MCF 10A (cell line): Measurements from ENCODE around the gene NACC2. TPM values are rescaled to one million over a fixed set of nuclear protein-coding genes. Genes with fewer than 3 reads are reported as not detected.

Experiments used
- BruUV-seq: library from RNA; stranded (reverse); fragments of 400-500 nt; replicated peaks from 2 replicates; lab custom pipeline; 2021; lab: Mats Ljungman, UMichigan
- CTCF ChIA-PET: fragments of 300-600 bp; sonication (Branson Sonifier 250); formaldehyde crosslinking; extraction: SDS; loops from one replicate; lab custom pipeline; 2021; ENCODE audit warnings: antibody characterized with exemption, inconsistent platforms; lab: Yijun Ruan, JAX
- POLR2A ChIA-PET: fragments of 300-600, 350-650 bp; sonication (Branson Sonifier 250); formaldehyde crosslinking; extraction: SDS; loops from one replicate; lab custom pipeline; 2020; ENCODE audit warnings: antibody characterized with exemption, inconsistent platforms; lab: Yijun Ruan, JAX
- DNase-seq: peaks from one replicate; pipeline ENCODE4 v3.0.0-alpha.2; 2018; ENCODE audit not compliant: unreplicated experiment
- H3K27ac Mint-ChIP-seq: one replicate; pipeline ENCODE4 v1.8.0; 2022; ENCODE audit warnings: mild to moderate bottlenecking, low read depth, mixed read lengths; ENCODE audit not compliant: unreplicated experiment
- H3K27me3 Mint-ChIP-seq: one replicate; pipeline ENCODE4 v1.8.0; 2022; ENCODE audit warnings: mixed read lengths; ENCODE audit not compliant: insufficient read depth, unreplicated experiment
- H3K36me3 Mint-ChIP-seq: one replicate; pipeline ENCODE4 v1.8.0; 2022; ENCODE audit warnings: mild to moderate bottlenecking, moderate library complexity, mixed read lengths; ENCODE audit not compliant: insufficient read depth, unreplicated experiment
- H3K4me1 Mint-ChIP-seq: one replicate; pipeline ENCODE4 v1.8.0; 2022; ENCODE audit warnings: mixed read lengths; ENCODE audit not compliant: insufficient read depth, unreplicated experiment
- H3K4me3 Mint-ChIP-seq: one replicate; pipeline ENCODE4 v1.8.0; 2022; ENCODE audit warnings: mild to moderate bottlenecking, moderate library complexity, mixed read lengths; ENCODE audit not compliant: unreplicated experiment
- H3K9me3 Mint-ChIP-seq: one replicate; pipeline ENCODE4 v1.8.0; 2022; ENCODE audit warnings: mixed read lengths; ENCODE audit not compliant: unreplicated experiment
- intact Hi-C: fragments of 100-400 bp; cut with micrococcal nuclease; formaldehyde crosslinking; loops from 2 replicates; pipeline ENCODE4 v1.14.1; 2022
- total RNA-seq: library from RNA; stranded (reverse); gene quantifications from 2 replicates; pipeline ENCODE4 v1.2.3, GENCODE V29; 2022
- TF ChIP-seq, protein P1 (sequence below): fragments of 200-600 bp; IDR thresholded peaks from one replicate; pipeline ENCODE4 v1.8.0; 2022; ENCODE audit warnings: antibody characterized with exemption, mild to moderate bottlenecking; ENCODE audit not compliant: unreplicated experiment

The NACC2 gene
- total RNA-seq, 1 experiment from 2014 or later: 16.5 TPM

- no peaks in the 10 kb centered on the region for H3K27me3 Mint-ChIP-seq
- no peaks in the 10 kb centered on the region for H3K9me3 Mint-ChIP-seq
- POLR2A ChIA-PET: no interaction called here
- intact Hi-C loops: no loop called here
- H3K27ac Mint-ChIP-seq: no peak overlapping the region
- TF ChIP-seq, protein P1, sequence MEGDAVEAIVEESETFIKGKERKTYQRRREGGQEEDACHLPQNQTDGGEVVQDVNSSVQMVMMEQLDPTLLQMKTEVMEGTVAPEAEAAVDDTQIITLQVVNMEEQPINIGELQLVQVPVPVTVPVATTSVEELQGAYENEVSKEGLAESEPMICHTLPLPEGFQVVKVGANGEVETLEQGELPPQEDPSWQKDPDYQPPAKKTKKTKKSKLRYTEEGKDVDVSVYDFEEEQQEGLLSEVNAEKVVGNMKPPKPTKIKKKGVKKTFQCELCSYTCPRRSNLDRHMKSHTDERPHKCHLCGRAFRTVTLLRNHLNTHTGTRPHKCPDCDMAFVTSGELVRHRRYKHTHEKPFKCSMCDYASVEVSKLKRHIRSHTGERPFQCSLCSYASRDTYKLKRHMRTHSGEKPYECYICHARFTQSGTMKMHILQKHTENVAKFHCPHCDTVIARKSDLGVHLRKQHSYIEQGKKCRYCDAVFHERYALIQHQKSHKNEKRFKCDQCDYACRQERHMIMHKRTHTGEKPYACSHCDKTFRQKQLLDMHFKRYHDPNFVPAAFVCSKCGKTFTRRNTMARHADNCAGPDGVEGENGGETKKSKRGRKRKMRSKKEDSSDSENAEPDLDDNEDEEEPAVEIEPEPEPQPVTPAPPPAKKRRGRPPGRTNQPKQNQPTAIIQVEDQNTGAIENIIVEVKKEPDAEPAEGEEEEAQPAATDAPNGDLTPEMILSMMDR: no peak
- CTCF ChIA-PET: interaction anchor here (0.6 to 0.9 kb wide), 2 partner anchors 35 to 53 kb away, joined by 3 read pairs; no protein-coding TSS in a partner anchor
- peaks cover 27% of the 10 kb centered on the region for H3K36me3 Mint-ChIP-seq
- no peak for DNase-seq
- H3K4me1 Mint-ChIP-seq: peaks cover 16% of the 10 kb centered on the region
- no TSS peak for BruUV-seq
- no peak overlapping the region for H3K4me3 Mint-ChIP-seq
These were observed 7.9 kb downstream of the NACC2 start for GRCh38 chr9:136086951-136087740.

GRCh38 chr9:136086213-136086881 lies 8.7 kb downstream of the NACC2 start:
- no peak for DNase-seq
- peaks cover 22% of the 10 kb centered on the region for H3K36me3 Mint-ChIP-seq
- no TSS peak for BruUV-seq
- H3K4me1 Mint-ChIP-seq: peaks cover 12% of the 10 kb centered on the region
- ChIA-PET POLR2A (interaction anchor here (0.6 kb wide), 1 partner anchor 33 kb away, joined by 3 read pairs; no protein-coding TSS in a partner anchor), CTCF (interaction anchor here (0.8 to 0.9 kb wide), 2 partner anchors 36 to 135 kb away, joined by 3 to 4 read pairs; no protein-coding TSS in a partner anchor)
- TF ChIP-seq, protein P1: no peak
- H3K27ac Mint-ChIP-seq: no peak overlapping the region
- intact Hi-C loops: no loop called here
- H3K9me3 Mint-ChIP-seq: no peaks in the 10 kb centered on the region
- H3K27me3 Mint-ChIP-seq: no peaks in the 10 kb centered on the region
- no peak overlapping the region for H3K4me3 Mint-ChIP-seq

GRCh38 chr9:136085815-136086212 lies 9.3 kb downstream of the NACC2 start:
- no peak overlapping the region for H3K4me3 Mint-ChIP-seq
- peaks cover 11% of the 10 kb centered on the region for H3K4me1 Mint-ChIP-seq
- H3K9me3 Mint-ChIP-seq: no peaks in the 10 kb centered on the region
- ChIA-PET POLR2A (no interaction called here), CTCF (interaction anchor here (0.6 to 1.0 kb wide), 3 partner anchors 36 to 134 kb away, joined by 3 to 4 read pairs (median 3); no protein-coding TSS in a partner anchor)
- no peaks in the 10 kb centered on the region for H3K27me3 Mint-ChIP-seq
- no peak for DNase-seq
- no peak overlapping the region for H3K27ac Mint-ChIP-seq
- TF ChIP-seq, protein P1: no peak
- intact Hi-C loops: no loop called here
- peaks cover 18% of the 10 kb centered on the region for H3K36me3 Mint-ChIP-seq
- no TSS peak for BruUV-seq
